NK-92 (cell line): ENCODE data around the gene BFSP2.

Experiments
- DNase-seq: peaks from one replicate; lab custom pipeline; 2025; ENCODE audit not compliant: unreplicated experiment; lab: John Stamatoyannopoulos, UW

Gene BFSP2

GRCh38 chr3:133413161-133414020 lies 13.5 kb downstream of the BFSP2 start:
- DNase-seq, result no peak

- no peak for DNase-seq
These were observed 14.2 kb downstream of the BFSP2 start for GRCh38 chr3:133414021-133414392.

- DNase-seq, result no peak
These were observed 18.5 kb downstream of the BFSP2 start for GRCh38 chr3:133418361-133418760.

- DNase-seq, result no peak
These were observed 19.5 kb downstream of the BFSP2 start for GRCh38 chr3:133419151-133419909.

- no peak for DNase-seq
These were observed 25.3 kb downstream of the BFSP2 start for GRCh38 chr3:133424937-133425869.

GRCh38 chr3:133425898-133426297 lies 26.0 kb downstream of the BFSP2 start:
- DNase-seq, result no peak

- DNase-seq, result no peak
These were observed 26.9 kb downstream of the BFSP2 start for GRCh38 chr3:133426721-133427120.

- DNase-seq, result no peak
These were observed 28.7 kb downstream of the BFSP2 start for GRCh38 chr3:133428552-133428951.

GRCh38 chr3:133429063-133429462 lies 29.2 kb downstream of the BFSP2 start:
- no peak for DNase-seq

- DNase-seq, result no peak
These were observed 39.7 kb downstream of the BFSP2 start for GRCh38 chr3:133439563-133439962.

GRCh38 chr3:133440652-133441051 lies 40.8 kb downstream of the BFSP2 start:
- no peak for DNase-seq

GRCh38 chr3:133441867-133442270 lies 42.0 kb downstream of the BFSP2 start:
- no peak for DNase-seq

GRCh38 chr3:133442518-133442917 lies 42.7 kb downstream of the BFSP2 start:
- DNase-seq, result no peak

GRCh38 chr3:133443649-133444422 lies 44.0 kb downstream of the BFSP2 start:
- no peak for DNase-seq

GRCh38 chr3:133444423-133444774 lies 44.5 kb downstream of the BFSP2 start:
- no peak for DNase-seq

GRCh38 chr3:133445108-133445507 lies 45.3 kb downstream of the BFSP2 start:
- DNase-seq, result no peak

- DNase-seq, result no peak
These were observed 48.1 kb downstream of the BFSP2 start for GRCh38 chr3:133447750-133448477.

GRCh38 chr3:133448478-133449122 lies 48.7 kb downstream of the BFSP2 start:
- DNase-seq, result no peak

- DNase-seq, result no peak
These were observed 51.5 kb downstream of the BFSP2 start for GRCh38 chr3:133451309-133451708.
